Measurements from ENCODE around the gene GABPB2. TPM values are rescaled to one million over a fixed set of nuclear protein-coding genes. Genes with fewer than 3 reads are reported as not detected.

GABPB2 gene
- total RNA-seq, 1 experiment from 2014 or later = 8.1 TPM

- H3K4me3 ChIP-seq (ENCODE audit: low read depth in 2 of 2, low read length in 2 of 2) = no peak overlapping the region
- ChIA-PET CTCF (no interaction called here), POLR2A (no interaction called here)
- H3K36me3 ChIP-seq (ENCODE audit: control insufficient read depth, insufficient read depth, low read length) = no peaks in the 10 kb centered on the region
- intact Hi-C loops (cut with micrococcal nuclease; ENCODE audit: unreplicated experiment) = no loop called here
- TF ChIP-seq SIN3A (IDR thresholded peaks at IDR 0.05; ENCODE audit: borderline replicate concordance, insufficient read depth, low read depth, low read length) = no peak
- no peak for TF ChIP-seq REST (IDR thresholded peaks at IDR 0.05; ENCODE audit: insufficient read depth in 1 of 2, low read depth in 2 of 2, low read length in 1 of 2)
- TF ChIP-seq TCF7L2 (IDR thresholded peaks at IDR 0.05; ENCODE audit: low read depth, low read length) = no peak
- no peak for TF ChIP-seq CTCF (IDR thresholded peaks at IDR 0.05)
- TF ChIP-seq POLR2AphosphoS5 (IDR thresholded peaks at IDR 0.05; ENCODE audit: low read depth, low read length) = no peak
- no peak overlapping the region for H3K27ac ChIP-seq (ENCODE audit: low read length)
- no peaks in the 10 kb centered on the region for H3K27me3 ChIP-seq (ENCODE audit: control insufficient read depth, insufficient read depth, low read length)
- in situ Hi-C loops (cut with HindIII; ENCODE audit: low pct_unique_long_range_greater_than_20kb, low sequenced_read_pairs) = loop anchor here (5.0 kb wide), 1 partner anchor 34 kb away; no protein-coding TSS in a partner anchor
- H3K9me3 ChIP-seq (ENCODE audit: control insufficient read depth, insufficient read depth, low read depth, low read length) = no peaks in the 10 kb centered on the region
- ATAC-seq (no peak), DNase-seq (ENCODE audit: low read depth, low spot score) (no peak)
- BruUV-seq (replicated peaks) = no TSS peak
- no peaks in the 10 kb centered on the region for H3K4me1 ChIP-seq (ENCODE audit: control insufficient read depth, insufficient read depth, low read length)
These were observed 60.5 kb downstream of the GABPB2 start for GRCh38 chr1:151130987-151131586.

DNA sequence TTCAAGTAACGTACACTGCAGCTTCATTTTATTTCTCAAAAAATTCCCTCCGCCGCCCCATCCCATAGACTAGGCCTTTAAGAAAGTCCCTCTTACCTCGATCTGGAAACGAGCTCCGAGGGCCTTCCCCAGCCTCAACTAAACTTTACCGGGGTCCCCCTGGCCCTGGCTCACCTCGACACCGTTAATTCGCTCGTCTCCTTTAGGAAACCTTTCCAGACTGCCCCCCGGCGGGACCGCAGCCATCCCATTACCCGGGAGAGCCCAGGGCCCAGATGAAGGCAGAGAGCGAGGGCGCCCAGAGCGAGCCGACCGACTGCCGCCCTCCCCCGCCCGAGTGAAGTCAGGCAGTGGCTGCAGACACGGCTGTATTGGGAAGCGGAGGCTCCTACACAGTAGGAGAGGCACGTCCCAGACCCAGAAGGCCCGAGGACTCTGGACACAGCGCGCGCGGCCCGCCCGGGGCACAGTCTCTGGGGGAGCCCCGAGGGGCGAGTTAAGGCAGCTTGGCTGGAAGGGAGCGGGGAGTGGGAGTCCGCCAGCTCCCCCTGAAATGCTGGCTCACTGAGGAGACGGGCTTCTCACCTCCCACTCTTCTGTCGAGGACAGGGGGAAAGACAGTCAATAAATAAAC is 61.3 kb downstream of the GABPB2 start:
- Histone ChIP-seq H3K36me3 (ENCODE audit: control insufficient read depth, insufficient read depth, low read length) (no peaks in the 10 kb centered on the region), H3K4me3 (ENCODE audit: low read depth in 2 of 2, low read length in 2 of 2) (no peak overlapping the region), H3K4me1 (ENCODE audit: control insufficient read depth, insufficient read depth, low read length) (no peaks in the 10 kb centered on the region), H3K9me3 (ENCODE audit: control insufficient read depth, insufficient read depth, low read depth, low read length) (no peaks in the 10 kb centered on the region), H3K27me3 (ENCODE audit: control insufficient read depth, insufficient read depth, low read length) (no peaks in the 10 kb centered on the region), H3K27ac (ENCODE audit: low read length) (no peak overlapping the region)
- BruUV-seq (replicated peaks) = no TSS peak
- CTCF ChIA-PET = no interaction called here
- no peak for ATAC-seq
- TF ChIP-seq CTCF (IDR thresholded peaks at IDR 0.05) = no peak
- no peak for TF ChIP-seq REST (IDR thresholded peaks at IDR 0.05; ENCODE audit: insufficient read depth in 1 of 2, low read depth in 2 of 2, low read length in 1 of 2)
- no peak for TF ChIP-seq SIN3A (IDR thresholded peaks at IDR 0.05; ENCODE audit: borderline replicate concordance, insufficient read depth, low read depth, low read length)
- POLR2A ChIA-PET = no interaction called here
- no peak for DNase-seq (ENCODE audit: low read depth, low spot score)
- intact Hi-C loops (cut with micrococcal nuclease; ENCODE audit: unreplicated experiment) = no loop called here
- in situ Hi-C loops (cut with HindIII; ENCODE audit: low pct_unique_long_range_greater_than_20kb, low sequenced_read_pairs) = loop anchor here (5.0 kb wide), 1 partner anchor 35 kb away; no protein-coding TSS in a partner anchor

Measured in Panc1 (cell line).